ENCODE measurements around the gene PYGO2. TPM values are rescaled to one million over a fixed set of nuclear protein-coding genes. Genes with fewer than 3 reads are reported as not detected.
A peak's percentile ranks its signal among the peaks of the same experiment; 100 is the strongest.
"Not testable (repeated sequence)": the region's sequence is repeated elsewhere in the genome, so short reads cannot be mapped to it uniquely, and the experiment has no call there.

Gene PYGO2
- total RNA-seq, 2 experiments from 2014 or later: 44.0 to 47.9 TPM

DNA sequence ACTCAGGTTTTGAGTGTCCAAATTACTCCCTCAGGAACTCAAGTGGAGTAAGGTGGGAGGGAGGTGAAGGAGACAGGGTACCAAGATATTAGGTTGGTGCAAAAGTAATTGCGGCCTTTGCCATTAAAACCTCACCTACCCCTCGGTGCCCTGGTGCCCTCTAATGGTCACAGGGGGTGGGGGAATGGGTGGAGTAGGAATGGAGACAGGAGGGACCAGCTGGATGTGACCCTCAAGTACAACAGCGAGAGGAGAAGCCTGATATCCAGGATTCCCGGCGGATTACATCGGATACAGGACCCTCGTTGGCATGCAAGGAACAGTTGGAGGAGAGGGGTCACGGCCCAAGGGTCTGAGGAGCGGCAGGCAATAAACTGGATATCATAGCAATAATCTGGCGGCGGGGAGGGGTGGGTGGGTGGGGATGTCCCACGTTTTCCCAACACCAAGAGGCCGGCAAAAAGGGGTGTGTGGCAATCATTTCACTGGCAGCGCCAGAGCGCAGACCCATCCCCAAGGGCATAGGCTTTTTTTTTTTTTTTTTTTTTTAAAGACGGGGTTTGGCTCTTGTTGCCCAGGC is 36.7 kb upstream of the PYGO2 start:
- ATAC-seq (no peak), DNase-seq (no peak)
- H3K27ac Mint-ChIP-seq: no peak overlapping the region
- H3K4me1 Mint-ChIP-seq: peaks cover 27% of the 10 kb centered on the region
- CTCF ChIA-PET: interaction anchor here (0.7 to 13.5 kb wide), 21 partner anchors 8 to 439 kb away, joined by 3 to 212 read pairs (median 8); partner anchors contain the start of genes CKS1B, FLAD1, PBXIP1 and PMVK
- no peaks in the 10 kb centered on the region for H3K36me3 Mint-ChIP-seq
- H3K27me3 Mint-ChIP-seq: no peaks in the 10 kb centered on the region
- H3K9me3 Mint-ChIP-seq (ENCODE audit: low read depth): no peaks in the 10 kb centered on the region
- no peak overlapping the region for H3K4me3 Mint-ChIP-seq

DNA sequence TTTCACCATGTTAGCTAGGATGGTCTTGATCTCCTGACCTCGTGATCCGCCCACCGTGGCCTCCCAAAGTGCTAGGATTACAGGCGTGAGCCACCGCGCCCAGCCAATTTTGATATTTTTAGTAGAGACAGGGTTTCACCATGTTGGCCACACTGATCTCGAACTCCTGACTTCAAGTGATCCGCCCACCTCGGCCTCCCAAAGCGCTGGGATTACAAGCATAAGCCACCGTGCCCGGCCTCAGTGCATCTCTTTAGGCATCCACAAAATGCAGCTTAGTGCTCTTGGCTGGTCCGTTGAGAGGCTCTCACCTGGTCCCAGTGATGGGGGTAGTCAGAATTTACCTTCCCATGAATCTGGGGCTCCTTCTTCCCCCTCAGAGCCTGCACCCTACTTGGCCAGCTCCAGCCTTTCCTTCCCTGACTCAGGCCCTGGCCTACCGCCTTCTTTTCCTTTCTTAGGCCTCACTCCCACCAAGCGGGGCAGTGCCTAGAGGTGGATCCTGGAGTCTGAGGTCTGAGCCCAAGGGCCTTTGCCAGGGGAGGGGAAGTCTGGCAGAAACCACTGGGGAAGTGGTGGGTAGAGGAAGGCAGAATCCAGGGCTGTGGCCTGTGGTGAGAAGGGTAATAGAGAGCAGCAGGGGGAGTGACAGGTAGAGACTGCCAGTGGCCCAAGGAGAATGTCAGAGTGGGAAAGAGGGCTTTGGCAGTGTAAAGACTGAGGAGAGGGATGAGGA is 35.6 kb upstream of the PYGO2 start:
- CTCF ChIA-PET: interaction anchor here (0.9 to 13.5 kb wide), 8 partner anchors 12 to 64 kb away, joined by 3 to 212 read pairs (median 6); partner anchors contain the start of genes CKS1B, FLAD1 and PBXIP1
- H3K36me3 Mint-ChIP-seq: no peaks in the 10 kb centered on the region

DNA sequence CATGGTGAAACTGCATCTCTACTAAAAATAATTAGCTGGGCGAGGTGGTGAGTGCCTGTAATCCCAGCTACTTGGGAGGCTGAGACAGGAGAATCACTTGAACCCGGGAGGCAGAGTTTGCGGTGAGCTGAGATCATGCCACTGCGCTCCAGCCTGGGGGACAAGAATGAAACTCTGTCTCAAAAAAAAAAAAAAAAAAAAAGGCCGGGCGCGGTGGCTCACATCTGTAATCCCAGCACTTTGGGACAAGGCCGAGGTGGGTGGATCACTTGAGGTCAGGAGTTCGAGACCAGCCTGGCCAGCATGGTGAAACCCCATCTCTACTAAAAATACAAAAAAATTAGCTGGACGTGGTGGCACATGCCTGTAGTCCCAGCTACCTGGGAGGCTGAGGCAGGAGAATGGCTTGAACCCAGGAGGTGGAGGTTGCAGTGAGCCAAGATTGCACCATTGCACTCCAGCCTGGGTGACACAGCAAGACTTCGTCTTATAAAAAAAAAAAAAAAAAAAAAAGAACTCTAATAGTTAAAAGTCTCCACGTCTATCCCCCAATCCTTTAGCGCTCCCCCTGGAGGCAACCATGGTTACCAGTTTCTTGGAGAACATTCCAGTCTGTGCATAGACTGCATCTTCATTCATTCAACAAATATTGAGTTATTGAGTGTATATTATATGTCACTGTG is 33.9 kb upstream of the PYGO2 start:
- not testable (repeated sequence) for DNase-seq; ATAC-seq; H3K27ac Mint-ChIP-seq; H3K4me3 Mint-ChIP-seq; H3K27me3 Mint-ChIP-seq; H3K9me3 Mint-ChIP-seq (ENCODE audit: low read depth); H3K36me3 Mint-ChIP-seq
- H3K4me1 Mint-ChIP-seq: peaks cover 27% of the 10 kb centered on the region
- CTCF ChIA-PET: interaction anchor here (0.7 to 13.5 kb wide), 10 partner anchors 10 to 1037 kb away, joined by 3 to 212 read pairs (median 5); partner anchors contain the start of genes ADAM15, CKS1B, FLAD1 and PYGO2

More for the DNA sequence above, 35.6 kb upstream of the PYGO2 start:
- Mint-ChIP-seq H3K4me1 (peaks cover 27% of the 10 kb centered on the region), H3K9me3 (ENCODE audit: low read depth) (no peaks in the 10 kb centered on the region), H3K4me3 (no peak overlapping the region), H3K27me3 (no peaks in the 10 kb centered on the region), H3K27ac (peak overlapping the region; percentile 47)
- DNase-seq (no peak), ATAC-seq (no peak)

DNA sequence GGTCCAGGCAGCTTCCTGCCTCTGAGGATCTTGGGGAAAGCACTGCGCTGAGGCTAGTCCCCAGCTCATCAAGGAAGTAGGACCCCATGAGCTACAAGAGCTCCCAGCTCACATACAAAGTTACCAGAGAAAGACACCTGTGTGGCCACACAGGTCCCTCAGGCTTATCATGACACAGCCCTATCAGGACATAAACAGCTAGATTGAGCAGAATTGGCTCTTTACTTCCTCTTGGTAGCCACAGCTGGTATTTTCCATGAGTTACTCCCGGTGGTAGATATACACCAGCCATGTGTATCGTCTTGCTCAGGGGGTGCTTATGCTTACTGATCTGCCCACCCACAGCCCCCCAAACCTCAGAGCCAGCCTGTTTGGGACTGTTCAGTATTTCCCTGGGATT is 33.0 kb upstream of the PYGO2 start:
- Mint-ChIP-seq H3K4me1 (peaks cover 22% of the 10 kb centered on the region), H3K36me3 (peaks cover 4% of the 10 kb centered on the region), H3K9me3 (ENCODE audit: low read depth) (no peaks in the 10 kb centered on the region), H3K27ac (no peak overlapping the region), H3K27me3 (no peaks in the 10 kb centered on the region), H3K4me3 (no peak overlapping the region)
- DNase-seq: no peak
- no peak for ATAC-seq
- CTCF ChIA-PET: interaction anchor here (0.7 to 13.5 kb wide), 13 partner anchors 9 to 1037 kb away, joined by 3 to 212 read pairs (median 4); partner anchors contain the start of genes ADAM15, FLAD1, PBXIP1 and PYGO2

DNA sequence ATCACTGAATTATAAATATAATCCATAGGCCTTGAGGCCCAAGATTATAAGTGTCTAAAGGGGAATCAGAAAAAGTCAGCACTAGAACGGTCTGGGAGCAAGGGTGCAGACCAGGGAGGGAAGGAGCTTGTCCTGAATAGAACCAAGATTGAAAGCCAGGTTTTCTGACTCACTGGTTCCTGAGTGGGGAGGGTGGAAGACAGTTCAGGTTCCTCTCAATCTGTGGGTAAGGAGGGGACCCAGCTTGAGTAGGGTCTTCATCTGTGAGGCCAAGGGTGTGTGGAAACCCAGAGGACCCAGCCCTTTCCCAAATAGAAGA is 32.6 kb upstream of the PYGO2 start:
- H3K36me3 Mint-ChIP-seq: peaks cover 4% of the 10 kb centered on the region
- DNase-seq: no peak
- peaks cover 23% of the 10 kb centered on the region for H3K4me1 Mint-ChIP-seq
- H3K9me3 Mint-ChIP-seq (ENCODE audit: low read depth): no peaks in the 10 kb centered on the region
- no peak overlapping the region for H3K27ac Mint-ChIP-seq
- H3K4me3 Mint-ChIP-seq: no peak overlapping the region
- H3K27me3 Mint-ChIP-seq: no peaks in the 10 kb centered on the region
- CTCF ChIA-PET: interaction anchor here (0.5 to 13.5 kb wide), 13 partner anchors 9 to 325 kb away, joined by 3 to 212 read pairs (median 4); partner anchors contain the start of genes ADAM15, FLAD1, PBXIP1 and PYGO2
- ATAC-seq: no peak

DNA sequence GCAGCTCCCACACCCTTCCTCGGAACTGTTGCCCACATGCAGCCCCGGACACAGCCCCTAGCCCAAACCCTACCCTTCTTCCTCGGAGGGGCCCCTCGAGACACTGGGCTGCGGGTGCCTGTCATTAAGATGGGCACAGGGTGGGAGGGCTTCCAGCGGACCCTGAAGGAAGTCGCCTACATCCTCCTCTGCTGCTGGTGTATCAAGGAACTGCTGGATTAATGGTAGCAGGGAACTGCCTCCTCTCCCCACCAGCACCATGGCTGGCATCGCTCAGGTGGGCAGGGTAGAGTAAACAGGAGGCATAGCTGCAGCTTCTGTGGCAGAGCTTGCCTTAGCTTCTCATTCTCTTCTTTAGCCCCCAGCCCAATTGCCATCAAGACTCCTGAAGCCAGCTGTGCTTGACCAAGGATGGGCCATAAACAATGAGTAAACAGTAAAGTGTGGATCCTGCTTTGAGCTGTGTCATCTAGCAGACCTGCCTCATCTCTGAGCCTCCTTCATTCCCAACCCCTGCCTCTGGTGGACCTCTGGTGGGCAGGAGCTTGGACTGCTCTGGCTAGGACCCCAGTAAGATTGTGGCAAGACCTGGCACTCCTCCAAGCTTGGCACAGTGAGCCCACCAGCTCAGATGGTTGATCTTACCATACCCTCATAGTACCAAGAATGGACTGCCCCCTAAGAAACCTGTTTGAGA is 32.1 kb upstream of the PYGO2 start, which contains the start of gene LENEP:
LENEP (plus strand) TSS at position 15 of the 697 bp plus-strand sequence; CDS start at position 37, 22 bp downstream.
- Mint-ChIP-seq H3K4me1 (peaks cover 21% of the 10 kb centered on the region), H3K27ac (no peak within 1 kb of the TSS), H3K36me3 (peaks cover 7% of the 10 kb centered on the region), H3K4me3 (no peak within 1 kb of the TSS), H3K27me3 (no peaks in the 10 kb centered on the region), H3K9me3 (ENCODE audit: low read depth) (no peaks in the 10 kb centered on the region)
- ATAC-seq (no peak), DNase-seq (no peak)
- CTCF ChIA-PET: interaction anchor here (0.5 to 13.5 kb wide), 16 partner anchors 8 to 324 kb away, joined by 3 to 212 read pairs (median 4); partner anchors contain the start of genes ADAM15, FLAD1, PBXIP1 and PYGO2

DNA sequence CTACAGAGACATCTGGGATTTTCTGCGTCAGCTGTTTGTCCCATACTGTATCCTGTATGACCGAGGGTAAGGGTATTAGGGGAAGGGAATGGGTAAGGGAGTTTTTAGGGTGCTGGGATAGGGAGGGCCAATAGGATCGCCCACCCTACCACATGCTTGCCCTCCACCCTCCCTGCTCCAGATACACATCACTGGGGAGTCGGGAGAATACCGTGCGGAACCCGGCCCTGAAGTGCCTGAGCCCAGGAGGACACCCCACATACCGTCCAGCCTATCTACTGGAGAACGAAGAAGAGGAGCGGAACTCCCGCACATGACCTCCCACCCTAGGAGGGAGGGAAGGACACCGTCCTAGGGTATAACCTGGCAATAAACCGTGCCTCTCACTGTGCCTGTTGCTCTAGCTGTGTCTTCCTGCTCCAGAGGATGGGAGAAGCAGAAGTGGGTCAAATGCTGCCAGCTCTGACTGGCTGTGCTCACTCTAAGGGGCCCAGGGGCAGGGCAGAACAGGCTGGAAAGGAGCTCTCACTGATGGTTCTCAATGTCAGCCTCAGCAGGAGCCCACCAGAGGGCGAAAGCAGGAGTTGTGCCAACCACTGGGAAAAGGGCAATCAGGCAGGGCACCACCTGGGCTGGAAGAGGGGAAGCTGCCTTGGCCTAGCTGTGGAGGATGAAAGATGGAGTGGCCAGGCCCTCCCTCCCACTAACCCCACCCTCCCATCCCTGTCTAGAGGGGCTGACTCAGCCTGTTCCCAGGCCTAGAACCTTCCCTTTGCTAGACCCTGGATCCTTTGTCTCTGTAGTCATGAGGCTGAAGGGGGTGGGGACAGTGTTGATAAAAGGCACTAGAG is 31.4 kb upstream of the PYGO2 start:
- no peak for ATAC-seq
- Mint-ChIP-seq H3K4me1 (peaks cover 18% of the 10 kb centered on the region), H3K36me3 (peaks cover 11% of the 10 kb centered on the region), H3K4me3 (no peak overlapping the region), H3K27ac (no peak overlapping the region), H3K27me3 (no peaks in the 10 kb centered on the region), H3K9me3 (ENCODE audit: low read depth) (no peaks in the 10 kb centered on the region)
- CTCF ChIA-PET: interaction anchor here (0.5 to 13.5 kb wide), 8 partner anchors 8 to 92 kb away, joined by 3 to 212 read pairs (median 7); partner anchors contain the start of genes FLAD1 and PBXIP1
- DNase-seq: no peak

DNA sequence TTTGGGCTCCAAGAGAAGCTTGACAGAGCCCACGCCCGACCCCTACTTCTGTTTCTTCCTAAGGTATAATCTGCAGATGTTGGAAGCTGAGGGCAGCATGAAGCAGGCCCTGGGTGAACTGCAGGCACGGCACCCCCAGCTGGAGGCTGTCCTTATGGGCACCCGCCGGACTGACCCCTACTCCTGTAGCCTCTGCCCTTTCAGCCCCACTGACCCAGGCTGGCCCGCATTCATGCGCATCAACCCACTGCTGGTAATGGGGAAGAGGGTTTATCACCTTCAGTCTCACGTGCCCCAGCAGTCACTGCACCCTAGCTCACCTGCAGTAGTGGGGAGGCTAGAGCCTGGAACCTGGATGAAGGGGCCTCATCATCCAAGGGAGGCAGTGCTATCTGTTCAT is 28.7 kb upstream of the PYGO2 start:
- CTCF ChIA-PET: interaction anchor here (1.1 to 4.0 kb wide), 3 partner anchors 9 to 72 kb away, joined by 3 to 27 read pairs (median 8); no protein-coding TSS in a partner anchor
- no peaks in the 10 kb centered on the region for H3K9me3 Mint-ChIP-seq (ENCODE audit: low read depth)
- H3K27ac Mint-ChIP-seq: no peak overlapping the region
- H3K4me3 Mint-ChIP-seq: no peak overlapping the region
- DNase-seq (no peak), ATAC-seq (no peak)
- peaks cover 16% of the 10 kb centered on the region for H3K36me3 Mint-ChIP-seq
- peaks cover 13% of the 10 kb centered on the region for H3K4me1 Mint-ChIP-seq
- no peaks in the 10 kb centered on the region for H3K27me3 Mint-ChIP-seq

DNA sequence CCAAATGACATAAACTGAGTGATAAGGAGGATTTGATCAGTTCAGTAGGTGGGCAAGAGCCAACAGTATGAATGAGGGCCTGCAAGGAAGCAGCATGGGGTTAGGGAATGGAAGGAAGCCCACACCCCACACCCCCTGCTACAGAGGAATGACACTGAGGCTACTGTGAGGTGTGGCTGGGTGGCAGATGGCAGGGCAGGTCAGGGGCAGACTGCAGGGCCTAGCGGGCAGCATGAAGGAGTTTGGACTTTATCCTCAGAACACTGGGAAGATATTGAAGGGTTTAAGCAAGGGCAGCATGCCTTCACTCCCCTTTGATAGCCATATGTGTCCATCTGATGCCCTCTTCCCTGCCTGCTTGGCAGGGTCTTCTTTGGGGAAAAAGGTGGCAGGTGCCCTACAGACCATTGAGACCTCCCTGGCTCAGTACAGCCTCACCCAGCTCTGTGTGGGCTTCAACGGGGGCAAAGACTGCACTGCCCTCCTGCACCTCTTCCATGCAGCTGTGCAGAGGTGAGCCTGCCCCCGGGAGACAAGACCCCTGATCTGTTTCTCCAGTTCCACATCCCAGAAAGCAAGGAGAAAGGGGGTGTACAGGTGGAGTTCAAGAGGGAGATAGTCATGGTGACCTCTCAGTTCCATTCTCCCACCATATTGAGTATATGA is 27.7 kb upstream of the PYGO2 start:
- H3K36me3 Mint-ChIP-seq: peaks cover 20% of the 10 kb centered on the region
- no peak overlapping the region for H3K4me3 Mint-ChIP-seq
- H3K27ac Mint-ChIP-seq: no peak overlapping the region
- no peak for ATAC-seq
- no peak for DNase-seq
- CTCF ChIA-PET: interaction anchor here (1.1 to 4.0 kb wide), 3 partner anchors 10 to 72 kb away, joined by 3 to 27 read pairs (median 8); no protein-coding TSS in a partner anchor
- H3K27me3 Mint-ChIP-seq: no peaks in the 10 kb centered on the region
- H3K4me1 Mint-ChIP-seq: peaks cover 19% of the 10 kb centered on the region
- H3K9me3 Mint-ChIP-seq (ENCODE audit: low read depth): no peaks in the 10 kb centered on the region

DNA sequence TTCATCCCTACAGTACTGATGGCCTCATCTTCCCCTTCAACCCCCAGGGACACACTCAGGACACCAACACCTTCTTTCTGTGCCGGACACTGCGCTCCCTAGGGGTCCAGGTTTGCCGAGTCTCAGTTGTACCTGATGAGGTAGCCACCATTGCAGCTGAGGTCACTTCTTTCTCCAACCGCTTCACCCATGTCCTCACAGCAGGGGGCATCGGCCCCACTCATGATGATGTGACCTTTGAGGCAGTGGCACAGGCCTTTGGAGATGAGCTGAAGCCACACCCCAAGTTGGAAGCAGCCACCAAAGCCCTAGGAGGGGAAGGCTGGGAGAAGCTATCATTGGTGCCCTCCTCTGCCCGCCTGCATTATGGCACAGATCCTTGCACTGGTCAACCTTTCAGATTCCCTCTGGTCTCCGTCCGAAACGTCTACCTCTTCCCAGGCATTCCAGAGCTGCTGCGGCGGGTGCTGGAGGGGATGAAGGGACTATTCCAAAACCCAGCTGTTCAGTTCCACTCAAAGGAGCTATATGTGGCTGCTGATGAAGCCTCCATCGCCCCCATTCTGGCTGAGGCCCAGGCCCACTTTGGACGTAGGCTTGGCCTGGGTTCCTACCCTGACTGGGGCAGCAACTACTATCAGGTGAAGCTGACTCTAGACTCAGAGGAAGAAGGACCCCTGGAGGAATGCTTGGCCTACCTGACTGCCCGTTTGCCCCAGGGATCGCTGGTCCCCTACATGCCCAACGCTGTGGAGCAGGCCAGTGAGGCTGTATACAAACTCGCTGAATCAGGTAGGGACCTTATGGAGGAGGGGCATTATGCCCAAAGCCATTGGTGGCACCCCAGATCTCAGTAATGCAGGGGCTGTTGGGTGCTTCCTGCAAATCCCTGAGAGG is 26.7 kb upstream of the PYGO2 start:
- no peak for ATAC-seq
- H3K4me1 Mint-ChIP-seq: peaks cover 24% of the 10 kb centered on the region

DNA sequence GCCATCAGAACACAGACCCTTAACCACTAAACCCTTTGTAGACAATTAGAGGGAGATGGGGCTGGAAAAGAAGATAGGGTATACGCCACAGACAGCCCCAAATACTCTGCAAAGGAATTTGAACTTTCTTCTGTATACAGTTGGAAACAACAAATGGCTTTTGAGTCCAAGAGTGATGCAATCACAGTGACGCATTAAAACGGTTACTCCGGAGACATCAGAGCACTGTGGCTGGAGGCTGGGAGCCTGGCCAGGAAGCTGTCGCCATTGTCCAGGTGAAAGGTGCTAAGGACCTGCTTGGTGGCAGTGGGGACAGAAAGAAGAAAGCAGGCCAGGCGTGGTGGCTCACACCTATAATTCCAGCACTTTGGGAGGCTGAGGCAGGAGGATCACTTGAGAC is 25.7 kb upstream of the PYGO2 start:
- H3K4me1 Mint-ChIP-seq: peaks cover 24% of the 10 kb centered on the region
- H3K36me3 Mint-ChIP-seq: peaks cover 21% of the 10 kb centered on the region
- H3K4me3 Mint-ChIP-seq: no peak overlapping the region
- CTCF ChIA-PET: interaction anchor here (0.7 to 7.1 kb wide), 6 partner anchors 10 to 180 kb away, joined by 3 to 129 read pairs (median 6); no protein-coding TSS in a partner anchor
- DNase-seq (no peak), ATAC-seq (no peak)
- no peaks in the 10 kb centered on the region for H3K27me3 Mint-ChIP-seq
- H3K9me3 Mint-ChIP-seq (ENCODE audit: low read depth): no peaks in the 10 kb centered on the region
- no peak overlapping the region for H3K27ac Mint-ChIP-seq

More for the DNA sequence above, 26.7 kb upstream of the PYGO2 start:
- no peak for DNase-seq
- Mint-ChIP-seq H3K27ac (no peak overlapping the region), H3K4me3 (no peak overlapping the region), H3K36me3 (peaks cover 20% of the 10 kb centered on the region), H3K9me3 (ENCODE audit: low read depth) (no peaks in the 10 kb centered on the region), H3K27me3 (no peaks in the 10 kb centered on the region)
- CTCF ChIA-PET: interaction anchor here (0.7 to 7.1 kb wide), 6 partner anchors 9 to 179 kb away, joined by 3 to 129 read pairs (median 6); no protein-coding TSS in a partner anchor

All from activated CD8-positive, alpha-beta memory T cell treated with anti-CD3 and anti-CD28 coated beads, Interleukin-2, amount 10 ng/mL, durations not matched to agents 7 days and 5 days (primary cell).